ENCODE data around the gene PDHA1. TPM values are rescaled to one million over a fixed set of nuclear protein-coding genes. Genes with fewer than 3 reads are reported as not detected.
A peak's percentile ranks its signal among the peaks of the same experiment; 100 is the strongest.

PDHA1 gene
- total RNA-seq, 1 experiment from 2014 or later = 237 TPM

DNA sequence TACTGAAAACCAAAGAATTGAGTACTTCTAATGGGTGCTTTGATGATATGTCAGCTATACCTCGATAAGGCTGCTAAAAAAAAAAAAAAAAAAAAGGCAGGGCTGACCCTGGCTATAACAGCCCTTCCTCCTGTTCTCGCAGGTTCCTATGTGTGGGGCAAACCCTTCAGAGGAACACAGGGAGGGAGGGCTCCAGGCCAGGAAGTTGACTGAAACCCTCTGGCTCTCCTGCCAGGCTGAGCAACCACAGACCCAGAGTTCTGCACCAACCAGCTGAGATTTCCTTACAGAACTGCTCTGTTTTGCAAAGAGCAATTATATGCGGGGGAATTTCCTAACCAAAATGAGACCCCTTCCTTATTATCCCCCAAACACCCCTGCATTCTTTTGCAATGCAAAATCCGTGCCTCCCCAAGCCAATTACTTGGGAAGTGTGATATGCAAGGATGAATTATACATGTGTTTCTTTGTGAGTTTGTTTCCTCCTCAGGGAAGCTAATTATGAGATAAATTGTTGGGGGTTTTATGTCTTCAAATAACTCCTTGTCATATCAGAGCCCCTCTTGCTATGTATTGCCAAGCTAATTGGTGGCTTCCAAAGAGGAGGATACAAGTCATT, 45.6 kb downstream of the PDHA1 start:
- no peaks in the 10 kb centered on the region for H3K27me3 ChIP-seq (ENCODE audit: control insufficient read depth, insufficient read depth, low read length)
- no peaks in the 10 kb centered on the region for H3K36me3 ChIP-seq (replicated peaks; ENCODE audit: control insufficient read depth, insufficient read depth, low read length)
- no peak overlapping the region for H3K4me3 ChIP-seq (ENCODE audit: insufficient read depth, low read depth, low read length)
- DNase-seq = no peak

DNA sequence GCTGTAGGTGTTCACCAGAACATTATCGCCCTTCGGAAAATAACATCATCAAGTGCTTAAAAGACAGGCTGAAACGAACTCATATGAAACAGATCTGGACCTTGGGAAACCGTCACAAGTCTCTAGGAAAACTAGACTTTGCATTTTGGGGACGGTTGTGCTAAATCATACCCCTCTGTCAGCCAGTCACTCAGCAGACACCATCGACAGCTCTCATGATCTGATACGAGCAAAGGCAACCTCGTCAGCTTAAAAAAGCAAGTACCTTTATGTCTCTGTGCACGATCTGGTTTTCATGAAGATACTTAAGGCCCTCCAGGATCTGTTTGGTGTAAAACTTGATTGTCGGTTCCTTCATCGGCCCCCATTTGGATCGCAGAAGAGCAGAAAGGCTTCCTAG, 48.4 kb downstream of the PDHA1 start:
- Histone ChIP-seq H3K27me3 (ENCODE audit: control insufficient read depth, insufficient read depth, low read length) (no peaks in the 10 kb centered on the region), H3K4me3 (ENCODE audit: insufficient read depth, low read depth, low read length) (no peak overlapping the region), H3K36me3 (replicated peaks; ENCODE audit: control insufficient read depth, insufficient read depth, low read length) (no peaks in the 10 kb centered on the region)
- DNase-seq = no peak

DNA sequence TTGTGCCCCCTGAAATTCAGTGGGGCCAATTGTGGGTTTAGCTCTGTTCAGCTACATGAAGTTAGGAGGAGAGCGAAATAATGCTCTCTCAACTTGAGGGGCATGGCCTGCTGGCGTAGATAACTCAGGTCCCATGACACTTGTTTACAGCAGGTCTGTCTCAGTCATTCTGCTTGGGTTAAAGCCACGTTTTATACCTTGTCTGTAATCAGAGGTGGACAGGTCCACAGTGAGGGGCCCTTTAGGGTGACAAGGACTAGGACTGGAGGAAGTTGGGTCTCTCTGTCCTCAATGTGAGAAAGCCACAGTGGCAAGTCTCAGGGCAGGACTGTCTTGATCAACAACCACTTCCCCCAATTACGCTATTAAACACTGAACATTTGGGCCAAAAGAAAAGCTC, 49.0 kb downstream of the PDHA1 start:
- Histone ChIP-seq H3K36me3 (replicated peaks; ENCODE audit: control insufficient read depth, insufficient read depth, low read length) (no peaks in the 10 kb centered on the region), H3K4me3 (ENCODE audit: insufficient read depth, low read depth, low read length) (no peak overlapping the region)
- DNase-seq = no peak

DNA sequence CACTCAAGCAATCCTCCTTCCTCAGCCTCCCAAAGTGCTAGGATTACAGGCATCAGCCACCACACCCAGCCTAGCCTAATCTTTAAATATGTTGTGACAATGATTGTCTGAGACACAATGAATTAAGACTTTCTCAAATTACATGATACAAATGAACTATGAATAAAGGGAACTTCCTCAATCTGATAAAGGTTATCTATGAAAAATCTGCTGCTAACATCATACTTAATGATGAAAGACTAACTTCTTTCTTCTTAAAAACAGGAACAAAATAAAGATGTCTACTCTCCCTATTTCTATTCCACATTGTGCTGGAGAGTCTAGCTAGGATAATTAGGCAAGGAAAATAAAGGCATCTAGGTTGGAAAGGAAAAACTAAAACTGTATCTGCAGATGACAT, 60.0 kb downstream of the PDHA1 start:
- Histone ChIP-seq H3K27me3 (ENCODE audit: control insufficient read depth, insufficient read depth, low read length) (no peaks in the 10 kb centered on the region), H3K36me3 (replicated peaks; ENCODE audit: control insufficient read depth, insufficient read depth, low read length) (no peaks in the 10 kb centered on the region), H3K4me3 (ENCODE audit: insufficient read depth, low read depth, low read length) (no peak overlapping the region)
- DNase-seq = no peak

More for the DNA sequence above, 49.0 kb downstream of the PDHA1 start:
- H3K27me3 ChIP-seq (ENCODE audit: control insufficient read depth, insufficient read depth, low read length) = no peaks in the 10 kb centered on the region

DNA sequence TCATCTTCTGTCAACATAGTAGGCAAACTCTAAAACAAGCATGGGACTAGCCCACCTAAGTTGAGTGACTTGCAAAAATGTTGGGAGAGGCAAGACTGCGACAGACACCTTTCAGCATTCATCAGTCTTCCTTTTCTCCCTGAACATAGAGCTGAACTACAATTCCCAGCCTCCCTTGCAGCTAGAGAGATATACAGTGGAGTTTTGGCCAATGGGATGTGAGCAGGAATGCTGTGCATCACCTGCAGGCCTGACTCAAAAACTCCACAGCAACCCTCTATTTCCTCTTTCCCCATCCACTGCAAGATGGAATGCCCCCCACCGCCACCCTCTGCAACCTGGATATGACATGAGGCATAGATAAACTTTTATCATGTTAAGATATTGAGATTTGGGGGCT, 66.5 kb downstream of the PDHA1 start:
- peak; percentile 30 for DNase-seq
- Histone ChIP-seq H3K4me3 (ENCODE audit: insufficient read depth, low read depth, low read length) (no peak overlapping the region), H3K27me3 (ENCODE audit: control insufficient read depth, insufficient read depth, low read length) (no peaks in the 10 kb centered on the region), H3K36me3 (replicated peaks; ENCODE audit: control insufficient read depth, insufficient read depth, low read length) (no peaks in the 10 kb centered on the region)

Other genes starting within 250 kb of the PDHA1 start
- gene ADGRG2, start 221.5 kb upstream of the PDHA1 start, total RNA-seq (2014; rRNA removed; shearing (Covaris generic)) = 7.6 and 7.8 TPM in 2 replicates
- 2.3 and 3.0 TPM in 2 replicates for gene MAP3K15, start 171.6 kb downstream of the PDHA1 start, total RNA-seq (2014; rRNA removed; shearing (Covaris generic))

All from H7 (cell line).